GM23338 (cell line): ENCODE results near the gene NXF1. TPM values are rescaled to one million over a fixed set of nuclear protein-coding genes. Genes with fewer than 3 reads are reported as not detected.

Source experiments
- ATAC-seq: fragments of 200-7000 bp; cut with Tn5 transposase; 3 replicates; pipeline ENCODE4 v1.9.1; 2020
- DNase-seq: peaks from one replicate; pipeline ENCODE4 v3.0.0-alpha.2; 2015; ENCODE audit warnings: low spot score
- H2AFZ ChIP-seq: fragments of 200-600 bp; sonication (generic); 2 replicates; pipeline ENCODE4 v1.8.0; 2016; ENCODE audit warnings: antibody characterized with exemption, mild to moderate bottlenecking, moderate library complexity
- H3F3A ChIP-seq: fragments of 200-600 bp; sonication (generic); replicated peaks from 2 replicates; pipeline ENCODE4 v1.8.0; 2017; ENCODE audit warnings: antibody characterized with exemption, mixed run types, low read depth
- H3K27ac ChIP-seq: fragments of 200-600 bp; sonication (generic); 2 replicates; pipeline ENCODE4 v1.6.1; 2016; ENCODE audit warnings: low read depth
- H3K27me3 ChIP-seq: fragments of 200-600 bp; sonication (generic); 2 replicates; pipeline ENCODE4 v1.8.0; 2016; ENCODE audit warnings: mild to moderate bottlenecking, mixed run types, moderate library complexity; ENCODE audit not compliant: insufficient read depth
- H3K36me3 ChIP-seq: fragments of 200-600 bp; sonication (generic); 2 replicates; pipeline ENCODE4 v1.8.0; 2016; ENCODE audit warnings: mild to moderate bottlenecking; ENCODE audit not compliant: insufficient read depth
- H3K4me1 ChIP-seq: fragments of 200-600 bp; sonication (generic); 2 replicates; pipeline ENCODE4 v1.8.0; 2016; ENCODE audit warnings: mild to moderate bottlenecking, moderate library complexity; ENCODE audit not compliant: insufficient read depth
- H3K4me2 ChIP-seq: fragments of 200-600 bp; sonication (generic); 2 replicates; pipeline ENCODE4 v1.7.1; 2017; ENCODE audit warnings: mixed run types
- H3K4me3 ChIP-seq: fragments of 200-600 bp; sonication (generic); 2 replicates; pipeline ENCODE4 v1.6.1; 2016; ENCODE audit warnings: mixed run types
- H3K79me2 ChIP-seq: fragments of 200-600 bp; sonication (generic); replicated peaks from 2 replicates; pipeline ENCODE4 v1.8.0; 2017; ENCODE audit warnings: mild to moderate bottlenecking; ENCODE audit not compliant: insufficient read depth
- H3K9me2 ChIP-seq: fragments of 200-600 bp; sonication (generic); 2 replicates; pipeline ENCODE4 v1.8.0; 2017; ENCODE audit not compliant: insufficient read depth
- H4K20me1 ChIP-seq: fragments of 200-600 bp; sonication (generic); replicated peaks from 2 replicates; pipeline ENCODE4 v1.8.0; 2017; ENCODE audit warnings: mild to moderate bottlenecking; ENCODE audit not compliant: insufficient read depth
- H3K27ac Mint-ChIP-seq: 2 replicates; pipeline ENCODE4 v1.8.0; 2020; ENCODE audit warnings: inconsistent platforms, mild to moderate bottlenecking, moderate library complexity, mixed read lengths
- H3K27me3 Mint-ChIP-seq: 3 replicates; pipeline ENCODE4 v1.8.0; 2022; ENCODE audit warnings: low read depth, mild to moderate bottlenecking, moderate library complexity, mixed read lengths, inconsistent platforms; ENCODE audit not compliant: insufficient read depth, poor library complexity
- H3K36me3 Mint-ChIP-seq: 3 replicates; pipeline ENCODE4 v1.8.0; 2021; ENCODE audit warnings: low read depth, mild to moderate bottlenecking, inconsistent platforms, moderate library complexity, mixed read lengths
- H3K4me1 Mint-ChIP-seq: 3 replicates; pipeline ENCODE4 v1.8.0; 2020; ENCODE audit warnings: mild to moderate bottlenecking, inconsistent platforms, mixed read lengths
- H3K4me3 Mint-ChIP-seq: 3 replicates; pipeline ENCODE4 v1.8.0; 2021; ENCODE audit warnings: moderate library complexity, mild to moderate bottlenecking, inconsistent platforms, mixed read lengths
- H3K9me3 Mint-ChIP-seq: 3 replicates; pipeline ENCODE4 v1.8.0; 2020; ENCODE audit warnings: moderate library complexity, mild to moderate bottlenecking, inconsistent platforms, mixed read lengths
- EZH2phosphoT487 ChIP-seq: fragments of 200-600 bp; sonication (generic); IDR thresholded peaks from one replicate; pipeline ENCODE4 v1.8.1; 2018; ENCODE audit warnings: antibody characterized with exemption; ENCODE audit not compliant: unreplicated experiment
- POLR2AphosphoS5 ChIP-seq: IDR thresholded peaks from 2 replicates; pipeline ENCODE4 v1.6.1; 2016; ENCODE audit warnings: antibody characterized with exemption, low read depth
- ZNF114 ChIP-seq: fragments of 250-450 bp; sonication (Bioruptor Pico); IDR thresholded peaks from 2 replicates; pipeline ENCODE4 v1.5.0; 2020; ENCODE audit warnings: mild to moderate bottlenecking, moderate library complexity
- polyA plus RNA-seq: library from polyadenylated mRNA; unstranded; fragments of >200 nt; fragmentation: Nextera tagmentation; extraction: Ambion mirVana; gene quantifications from 2 replicates; pipeline ENCODE4 v1.2.1, GENCODE V29; 2016
- total RNA-seq: library from RNA; depleted of rRNA; stranded (reverse); fragments of >200 nt; shearing (Covaris generic); gene quantifications from 2 replicates; pipeline ENCODE4 v1.2.3, GENCODE V29; 2014
- TF ChIP-seq, protein P1 (sequence below): fragments of 250-450 bp; sonication (Bioruptor Pico); IDR thresholded peaks from 2 replicates; pipeline ENCODE4 v1.5.0; 2020; ENCODE audit warnings: mild to moderate bottlenecking, moderate library complexity
- TF ChIP-seq, protein P2 (sequence below): IDR thresholded peaks from 2 replicates; pipeline ENCODE4 v1.6.1; 2016; ENCODE audit warnings: antibody characterized with exemption
- TF ChIP-seq, protein P3 (sequence below), 2 experiments: fragments of 200-600 bp in 1 of 2; sonication (generic) in 1 of 2; conservative IDR thresholded peaks; 2 replicates each; pipeline versions ENCODE4 v1.5.1 to v1.6.1; 2016 to 2017; ENCODE audit warnings: antibody characterized with exemption in 2 of 2, low read depth in 2 of 2, mild to moderate bottlenecking in 2 of 2, moderate library complexity in 1 of 2
- TF ChIP-seq, protein P4 (sequence below): IDR thresholded peaks from one replicate; pipeline ENCODE4 v1.6.1; 2018; ENCODE audit warnings: antibody characterized with exemption; ENCODE audit not compliant: unreplicated experiment

Gene NXF1
- total and polyA plus RNA-seq, 2 experiments from 2014 or later = 31.7 to 31.8 TPM

DNA sequence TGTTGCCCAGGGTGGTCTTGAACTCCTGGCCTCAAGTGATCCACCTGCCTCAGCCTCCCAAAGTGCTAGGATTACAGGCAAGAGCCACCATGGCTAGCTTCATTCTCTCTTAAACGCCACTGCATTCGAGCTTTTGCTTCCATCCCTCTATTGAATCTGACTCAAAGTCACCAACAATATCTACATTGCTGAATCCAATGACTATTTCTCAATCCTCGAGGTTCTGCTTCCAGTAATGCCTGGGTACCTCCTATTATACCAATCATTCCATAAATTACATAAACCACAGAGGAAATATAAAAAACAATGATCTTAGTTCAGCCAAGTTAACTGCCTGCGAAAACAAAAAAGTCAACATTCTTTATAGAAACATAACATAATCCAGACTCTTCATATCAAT is 11.9 kb upstream of the NXF1 start:
- H3K27ac Mint-ChIP-seq = no peak overlapping the region
- H3K4me1 Mint-ChIP-seq = no peaks in the 10 kb centered on the region
- no peak overlapping the region for H3K4me3 ChIP-seq
- H2AFZ ChIP-seq = no peak overlapping the region
- peaks cover 4% of the 10 kb centered on the region for H4K20me1 ChIP-seq
- no peaks in the 10 kb centered on the region for H3K79me2 ChIP-seq
- H3K36me3 Mint-ChIP-seq = peaks cover 20% of the 10 kb centered on the region; the same call in 2 of the 3 replicates
- TF ChIP-seq, protein P1, sequence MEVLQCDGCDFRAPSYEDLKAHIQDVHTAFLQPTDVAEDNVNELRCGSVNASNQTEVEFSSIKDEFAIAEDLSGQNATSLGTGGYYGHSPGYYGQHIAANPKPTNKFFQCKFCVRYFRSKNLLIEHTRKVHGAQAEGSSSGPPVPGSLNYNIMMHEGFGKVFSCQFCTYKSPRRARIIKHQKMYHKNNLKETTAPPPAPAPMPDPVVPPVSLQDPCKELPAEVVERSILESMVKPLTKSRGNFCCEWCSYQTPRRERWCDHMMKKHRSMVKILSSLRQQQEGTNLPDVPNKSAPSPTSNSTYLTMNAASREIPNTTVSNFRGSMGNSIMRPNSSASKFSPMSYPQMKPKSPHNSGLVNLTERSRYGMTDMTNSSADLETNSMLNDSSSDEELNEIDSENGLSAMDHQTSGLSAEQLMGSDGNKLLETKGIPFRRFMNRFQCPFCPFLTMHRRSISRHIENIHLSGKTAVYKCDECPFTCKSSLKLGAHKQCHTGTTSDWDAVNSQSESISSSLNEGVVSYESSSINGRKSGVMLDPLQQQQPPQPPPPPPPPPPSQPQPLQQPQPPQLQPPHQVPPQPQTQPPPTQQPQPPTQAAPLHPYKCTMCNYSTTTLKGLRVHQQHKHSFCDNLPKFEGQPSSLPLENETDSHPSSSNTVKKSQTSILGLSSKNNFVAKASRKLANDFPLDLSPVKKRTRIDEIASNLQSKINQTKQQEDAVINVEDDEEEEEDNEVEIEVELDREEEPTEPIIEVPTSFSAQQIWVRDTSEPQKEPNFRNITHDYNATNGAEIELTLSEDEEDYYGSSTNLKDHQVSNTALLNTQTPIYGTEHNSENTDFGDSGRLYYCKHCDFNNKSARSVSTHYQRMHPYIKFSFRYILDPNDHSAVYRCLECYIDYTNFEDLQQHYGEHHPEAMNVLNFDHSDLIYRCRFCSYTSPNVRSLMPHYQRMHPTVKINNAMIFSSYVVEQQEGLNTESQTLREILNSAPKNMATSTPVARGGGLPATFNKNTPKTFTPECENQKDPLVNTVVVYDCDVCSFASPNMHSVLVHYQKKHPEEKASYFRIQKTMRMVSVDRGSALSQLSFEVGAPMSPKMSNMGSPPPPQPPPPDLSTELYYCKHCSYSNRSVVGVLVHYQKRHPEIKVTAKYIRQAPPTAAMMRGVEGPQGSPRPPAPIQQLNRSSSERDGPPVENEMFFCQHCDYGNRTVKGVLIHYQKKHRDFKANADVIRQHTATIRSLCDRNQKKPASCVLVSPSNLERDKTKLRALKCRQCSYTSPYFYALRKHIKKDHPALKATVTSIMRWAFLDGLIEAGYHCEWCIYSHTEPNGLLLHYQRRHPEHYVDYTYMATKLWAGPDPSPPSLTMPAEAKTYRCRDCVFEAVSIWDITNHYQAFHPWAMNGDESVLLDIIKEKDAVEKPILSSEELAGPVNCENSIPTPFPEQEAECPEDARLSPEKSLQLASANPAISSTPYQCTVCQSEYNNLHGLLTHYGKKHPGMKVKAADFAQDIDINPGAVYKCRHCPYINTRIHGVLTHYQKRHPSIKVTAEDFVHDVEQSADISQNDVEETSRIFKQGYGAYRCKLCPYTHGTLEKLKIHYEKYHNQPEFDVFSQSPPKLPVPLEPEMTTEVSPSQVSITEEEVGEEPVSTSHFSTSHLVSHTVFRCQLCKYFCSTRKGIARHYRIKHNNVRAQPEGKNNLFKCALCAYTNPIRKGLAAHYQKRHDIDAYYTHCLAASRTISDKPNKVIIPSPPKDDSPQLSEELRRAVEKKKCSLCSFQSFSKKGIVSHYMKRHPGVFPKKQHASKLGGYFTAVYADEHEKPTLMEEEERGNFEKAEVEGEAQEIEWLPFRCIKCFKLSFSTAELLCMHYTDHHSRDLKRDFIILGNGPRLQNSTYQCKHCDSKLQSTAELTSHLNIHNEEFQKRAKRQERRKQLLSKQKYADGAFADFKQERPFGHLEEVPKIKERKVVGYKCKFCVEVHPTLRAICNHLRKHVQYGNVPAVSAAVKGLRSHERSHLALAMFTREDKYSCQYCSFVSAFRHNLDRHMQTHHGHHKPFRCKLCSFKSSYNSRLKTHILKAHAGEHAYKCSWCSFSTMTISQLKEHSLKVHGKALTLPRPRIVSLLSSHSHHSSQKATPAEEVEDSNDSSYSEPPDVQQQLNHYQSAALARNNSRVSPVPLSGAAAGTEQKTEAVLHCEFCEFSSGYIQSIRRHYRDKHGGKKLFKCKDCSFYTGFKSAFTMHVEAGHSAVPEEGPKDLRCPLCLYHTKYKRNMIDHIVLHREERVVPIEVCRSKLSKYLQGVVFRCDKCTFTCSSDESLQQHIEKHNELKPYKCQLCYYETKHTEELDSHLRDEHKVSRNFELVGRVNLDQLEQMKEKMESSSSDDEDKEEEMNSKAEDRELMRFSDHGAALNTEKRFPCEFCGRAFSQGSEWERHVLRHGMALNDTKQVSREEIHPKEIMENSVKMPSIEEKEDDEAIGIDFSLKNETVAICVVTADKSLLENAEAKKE (CRISPR knock-in tag) = no peak
- TF ChIP-seq, protein P2, sequence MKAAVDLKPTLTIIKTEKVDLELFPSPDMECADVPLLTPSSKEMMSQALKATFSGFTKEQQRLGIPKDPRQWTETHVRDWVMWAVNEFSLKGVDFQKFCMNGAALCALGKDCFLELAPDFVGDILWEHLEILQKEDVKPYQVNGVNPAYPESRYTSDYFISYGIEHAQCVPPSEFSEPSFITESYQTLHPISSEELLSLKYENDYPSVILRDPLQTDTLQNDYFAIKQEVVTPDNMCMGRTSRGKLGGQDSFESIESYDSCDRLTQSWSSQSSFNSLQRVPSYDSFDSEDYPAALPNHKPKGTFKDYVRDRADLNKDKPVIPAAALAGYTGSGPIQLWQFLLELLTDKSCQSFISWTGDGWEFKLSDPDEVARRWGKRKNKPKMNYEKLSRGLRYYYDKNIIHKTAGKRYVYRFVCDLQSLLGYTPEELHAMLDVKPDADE = no peak
- TF ChIP-seq EZH2phosphoT487 = no peak
- no peak for TF ChIP-seq ZNF114 (CRISPR knock-in tag)
- TF ChIP-seq POLR2AphosphoS5 = no peak
- TF ChIP-seq, protein P3, sequence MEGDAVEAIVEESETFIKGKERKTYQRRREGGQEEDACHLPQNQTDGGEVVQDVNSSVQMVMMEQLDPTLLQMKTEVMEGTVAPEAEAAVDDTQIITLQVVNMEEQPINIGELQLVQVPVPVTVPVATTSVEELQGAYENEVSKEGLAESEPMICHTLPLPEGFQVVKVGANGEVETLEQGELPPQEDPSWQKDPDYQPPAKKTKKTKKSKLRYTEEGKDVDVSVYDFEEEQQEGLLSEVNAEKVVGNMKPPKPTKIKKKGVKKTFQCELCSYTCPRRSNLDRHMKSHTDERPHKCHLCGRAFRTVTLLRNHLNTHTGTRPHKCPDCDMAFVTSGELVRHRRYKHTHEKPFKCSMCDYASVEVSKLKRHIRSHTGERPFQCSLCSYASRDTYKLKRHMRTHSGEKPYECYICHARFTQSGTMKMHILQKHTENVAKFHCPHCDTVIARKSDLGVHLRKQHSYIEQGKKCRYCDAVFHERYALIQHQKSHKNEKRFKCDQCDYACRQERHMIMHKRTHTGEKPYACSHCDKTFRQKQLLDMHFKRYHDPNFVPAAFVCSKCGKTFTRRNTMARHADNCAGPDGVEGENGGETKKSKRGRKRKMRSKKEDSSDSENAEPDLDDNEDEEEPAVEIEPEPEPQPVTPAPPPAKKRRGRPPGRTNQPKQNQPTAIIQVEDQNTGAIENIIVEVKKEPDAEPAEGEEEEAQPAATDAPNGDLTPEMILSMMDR (conservative IDR thresholded peaks at IDR 0.05; ENCODE audit: low read depth in 2 of 2) = no peak
- TF ChIP-seq, protein P4, sequence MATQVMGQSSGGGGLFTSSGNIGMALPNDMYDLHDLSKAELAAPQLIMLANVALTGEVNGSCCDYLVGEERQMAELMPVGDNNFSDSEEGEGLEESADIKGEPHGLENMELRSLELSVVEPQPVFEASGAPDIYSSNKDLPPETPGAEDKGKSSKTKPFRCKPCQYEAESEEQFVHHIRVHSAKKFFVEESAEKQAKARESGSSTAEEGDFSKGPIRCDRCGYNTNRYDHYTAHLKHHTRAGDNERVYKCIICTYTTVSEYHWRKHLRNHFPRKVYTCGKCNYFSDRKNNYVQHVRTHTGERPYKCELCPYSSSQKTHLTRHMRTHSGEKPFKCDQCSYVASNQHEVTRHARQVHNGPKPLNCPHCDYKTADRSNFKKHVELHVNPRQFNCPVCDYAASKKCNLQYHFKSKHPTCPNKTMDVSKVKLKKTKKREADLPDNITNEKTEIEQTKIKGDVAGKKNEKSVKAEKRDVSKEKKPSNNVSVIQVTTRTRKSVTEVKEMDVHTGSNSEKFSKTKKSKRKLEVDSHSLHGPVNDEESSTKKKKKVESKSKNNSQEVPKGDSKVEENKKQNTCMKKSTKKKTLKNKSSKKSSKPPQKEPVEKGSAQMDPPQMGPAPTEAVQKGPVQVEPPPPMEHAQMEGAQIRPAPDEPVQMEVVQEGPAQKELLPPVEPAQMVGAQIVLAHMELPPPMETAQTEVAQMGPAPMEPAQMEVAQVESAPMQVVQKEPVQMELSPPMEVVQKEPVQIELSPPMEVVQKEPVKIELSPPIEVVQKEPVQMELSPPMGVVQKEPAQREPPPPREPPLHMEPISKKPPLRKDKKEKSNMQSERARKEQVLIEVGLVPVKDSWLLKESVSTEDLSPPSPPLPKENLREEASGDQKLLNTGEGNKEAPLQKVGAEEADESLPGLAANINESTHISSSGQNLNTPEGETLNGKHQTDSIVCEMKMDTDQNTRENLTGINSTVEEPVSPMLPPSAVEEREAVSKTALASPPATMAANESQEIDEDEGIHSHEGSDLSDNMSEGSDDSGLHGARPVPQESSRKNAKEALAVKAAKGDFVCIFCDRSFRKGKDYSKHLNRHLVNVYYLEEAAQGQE = no peak
- H3K36me3 ChIP-seq = peaks cover 17% of the 10 kb centered on the region; the same call in 1 of the 2 replicates
- ATAC-seq (no peak), DNase-seq (no peak)
- H3K27me3 ChIP-seq = no peaks in the 10 kb centered on the region
- H3K4me1 ChIP-seq = no peaks in the 10 kb centered on the region
- no peak overlapping the region for H3K27ac ChIP-seq
- no peaks in the 10 kb centered on the region for H3K9me2 ChIP-seq
- no peaks in the 10 kb centered on the region for H3K9me3 Mint-ChIP-seq
- peaks cover 1% of the 10 kb centered on the region for H3K27me3 Mint-ChIP-seq
- H3K4me3 Mint-ChIP-seq = no peak overlapping the region
- H3F3A ChIP-seq = 0 out of 2 replicates have a peak, but pooled peaks cover 3% of the 10 kb centered on the region
- no peak overlapping the region for H3K4me2 ChIP-seq
